DND-41 (cell line): ENCODE data around the gene TRMT13.

Source experiments
- EZH2 ChIP-seq: IDR thresholded peaks from 3 replicates; pipeline ENCODE4 v1.6.1; 2012; ENCODE audit warnings: borderline replicate concordance, low read depth, mild to moderate bottlenecking, moderate library complexity, low read length, inconsistent platforms; ENCODE audit not compliant: severe bottlenecking
- TF ChIP-seq, protein P1 (sequence below): IDR thresholded peaks from 2 replicates; pipeline ENCODE4 v1.5.1; 2012; ENCODE audit warnings: borderline replicate concordance, low read length, moderate library complexity, mild to moderate bottlenecking; ENCODE audit not compliant: poor library complexity, severe bottlenecking; ENCODE audit errors: extremely low read depth

DNA sequence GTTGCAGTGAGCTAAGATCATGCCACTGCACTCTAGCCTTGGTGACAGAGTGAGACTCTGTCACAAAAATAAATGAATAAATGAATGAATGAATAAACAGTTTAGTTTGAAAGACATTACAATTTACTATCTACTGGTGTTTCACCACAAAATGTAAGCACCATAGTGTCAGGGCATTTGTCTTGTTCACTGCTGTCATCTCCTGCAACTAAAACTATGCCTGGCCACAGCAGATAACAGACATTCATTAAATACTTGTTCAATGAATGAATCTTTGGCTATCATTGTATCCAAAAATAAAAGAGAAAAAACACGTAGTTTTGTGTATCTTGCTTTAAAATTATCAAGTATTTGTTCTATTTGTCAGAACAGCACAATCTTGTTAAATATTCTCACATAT, 32.8 kb upstream of the TRMT13 start:
- TF ChIP-seq, protein P1, sequence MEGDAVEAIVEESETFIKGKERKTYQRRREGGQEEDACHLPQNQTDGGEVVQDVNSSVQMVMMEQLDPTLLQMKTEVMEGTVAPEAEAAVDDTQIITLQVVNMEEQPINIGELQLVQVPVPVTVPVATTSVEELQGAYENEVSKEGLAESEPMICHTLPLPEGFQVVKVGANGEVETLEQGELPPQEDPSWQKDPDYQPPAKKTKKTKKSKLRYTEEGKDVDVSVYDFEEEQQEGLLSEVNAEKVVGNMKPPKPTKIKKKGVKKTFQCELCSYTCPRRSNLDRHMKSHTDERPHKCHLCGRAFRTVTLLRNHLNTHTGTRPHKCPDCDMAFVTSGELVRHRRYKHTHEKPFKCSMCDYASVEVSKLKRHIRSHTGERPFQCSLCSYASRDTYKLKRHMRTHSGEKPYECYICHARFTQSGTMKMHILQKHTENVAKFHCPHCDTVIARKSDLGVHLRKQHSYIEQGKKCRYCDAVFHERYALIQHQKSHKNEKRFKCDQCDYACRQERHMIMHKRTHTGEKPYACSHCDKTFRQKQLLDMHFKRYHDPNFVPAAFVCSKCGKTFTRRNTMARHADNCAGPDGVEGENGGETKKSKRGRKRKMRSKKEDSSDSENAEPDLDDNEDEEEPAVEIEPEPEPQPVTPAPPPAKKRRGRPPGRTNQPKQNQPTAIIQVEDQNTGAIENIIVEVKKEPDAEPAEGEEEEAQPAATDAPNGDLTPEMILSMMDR, result no peak
- no peak for TF ChIP-seq EZH2
